Right ventricle myocardium superior (tissue), 1 donor: ENCODE results near the gene SMARCA1. TPM values are rescaled to one million over a fixed set of nuclear protein-coding genes. Genes with fewer than 3 reads are reported as not detected.

Source experiments
- ATAC-seq: fragments of 200-7000 bp; cut with Tn5 transposase; one replicate; pipeline ENCODE4 v1.9.1; 2020; ENCODE audit warnings: mild to moderate bottlenecking; ENCODE audit not compliant: poor library complexity
- DNase-seq: peaks from one replicate; pipeline ENCODE4 v3.0.0-alpha.2; 2020
- intact Hi-C: fragments of 100-400 bp; cut with DNase I; formaldehyde crosslinking; loops from one replicate; pipeline ENCODE4 v1.11.2; 2022
- total RNA-seq: library from RNA; stranded (reverse); fragmentation: NEBNext Ultra II Directional; extraction: Animal tissue kit (Norgen Biotek cat#: 25700); gene quantifications from one replicate; pipeline ENCODE4 v1.2.1, GENCODE V29; 2021
- donor health status: DM: no; HTN: yes; CAD: no; lungs with severe emphysema.

SMARCA1 gene
- total RNA-seq, 1 donor from 2014 or later, result 27.5 TPM

DNA sequence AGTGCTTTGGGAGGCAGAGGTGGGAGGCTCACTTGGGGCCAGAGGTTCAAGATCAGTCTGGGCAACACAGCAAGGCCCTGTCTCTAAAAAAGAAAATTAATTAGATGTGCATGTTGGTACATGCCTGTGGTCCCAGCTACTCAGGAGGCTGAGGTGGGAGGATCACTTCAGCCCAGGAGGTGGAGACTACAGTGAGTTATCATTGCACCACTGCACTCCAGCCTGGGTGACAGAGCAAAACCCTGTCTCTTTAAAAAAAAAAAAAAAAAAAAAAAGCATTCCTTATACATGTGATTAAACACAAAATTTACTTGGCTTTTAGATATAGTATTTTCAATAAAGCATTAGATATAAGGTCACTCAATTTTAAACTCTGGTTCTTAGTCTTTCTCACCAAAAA, 34.9 kb downstream of the SMARCA1 start:
- DNase-seq, result no peak
- intact Hi-C loops, result no loop called here
- ATAC-seq, result no peak

DNA sequence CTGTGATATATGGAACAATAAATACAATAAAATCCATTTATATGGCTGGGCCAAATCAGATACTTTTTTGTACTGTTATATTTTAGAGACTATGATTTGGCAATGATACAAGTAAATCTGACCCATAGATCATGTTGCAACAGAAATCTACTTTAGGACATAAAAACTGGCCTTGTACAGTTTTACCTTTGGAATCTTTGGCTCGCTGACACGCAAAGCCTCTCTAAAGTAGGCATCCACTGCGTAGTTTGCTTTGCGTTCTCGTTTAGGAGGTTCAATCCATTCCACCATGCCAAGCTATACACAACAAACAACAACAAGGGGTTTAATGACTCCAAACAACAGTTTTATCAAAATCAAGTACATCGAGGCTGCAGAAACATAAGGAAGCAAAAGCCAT, 42.4 kb downstream of the SMARCA1 start:
- DNase-seq (no peak), ATAC-seq (no peak)
- intact Hi-C loops, result no loop called here

DNA sequence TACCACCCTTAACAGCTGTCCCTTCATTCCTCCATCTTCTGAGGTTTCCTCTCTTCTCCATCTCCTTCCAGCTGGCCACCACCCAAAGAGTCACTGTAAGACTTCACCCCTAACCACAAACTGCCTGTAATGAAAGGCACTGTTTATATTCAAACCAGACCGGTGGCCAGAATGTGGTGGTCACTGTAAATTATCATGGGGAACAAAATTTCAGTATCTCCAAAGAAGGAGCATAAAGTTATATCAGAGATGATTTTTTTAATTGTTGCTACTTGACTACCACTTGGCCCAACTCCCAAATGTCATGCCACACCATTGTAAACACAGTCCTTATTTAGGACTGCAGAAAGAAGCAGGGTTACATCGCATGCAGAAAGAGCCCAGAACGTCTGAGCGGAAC, 44.8 kb downstream of the SMARCA1 start:
- DNase-seq (no peak), ATAC-seq (no peak)
- intact Hi-C loops, result no loop called here

DNA sequence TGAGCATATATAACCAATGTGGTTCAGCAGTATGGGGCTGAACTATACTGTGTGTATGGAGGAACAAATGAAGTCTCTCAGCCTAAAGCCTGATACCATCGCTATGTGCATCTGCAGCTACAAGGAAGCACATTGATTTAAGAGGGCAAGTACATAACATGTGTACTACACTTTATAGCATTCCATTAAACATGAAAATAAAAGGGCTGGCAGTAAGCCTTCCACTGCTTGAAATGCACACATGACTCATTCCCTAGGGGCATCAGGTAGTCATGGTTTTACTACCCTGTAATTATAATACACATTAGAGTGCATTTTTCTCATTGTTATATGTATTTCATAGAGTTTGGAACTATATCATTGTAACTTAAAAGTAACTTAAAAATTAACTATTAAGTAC, 51.2 kb downstream of the SMARCA1 start:
- intact Hi-C loops, result no loop called here
- ATAC-seq, result no peak
- no peak for DNase-seq

DNA sequence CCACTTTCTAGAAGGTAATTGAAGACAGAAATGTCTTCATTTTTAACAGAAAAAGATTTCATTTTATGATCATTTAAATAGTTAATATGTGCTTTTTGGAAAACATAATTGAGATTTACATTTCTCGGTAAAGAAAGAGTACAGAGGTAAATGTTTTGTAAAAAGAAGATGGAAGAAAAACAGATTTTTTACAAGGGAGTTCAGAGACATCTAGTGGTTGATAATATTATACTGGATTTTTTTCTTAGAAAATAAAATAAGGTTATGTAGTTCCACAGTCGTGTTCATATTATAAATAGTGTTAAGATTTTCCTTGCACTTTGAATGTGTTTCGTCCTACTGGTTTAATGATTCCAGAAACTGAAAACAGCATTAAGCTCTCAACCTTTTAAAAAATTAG, 60.6 kb downstream of the SMARCA1 start:
- intact Hi-C loops, result no loop called here
- DNase-seq (no peak), ATAC-seq (no peak)

DNA sequence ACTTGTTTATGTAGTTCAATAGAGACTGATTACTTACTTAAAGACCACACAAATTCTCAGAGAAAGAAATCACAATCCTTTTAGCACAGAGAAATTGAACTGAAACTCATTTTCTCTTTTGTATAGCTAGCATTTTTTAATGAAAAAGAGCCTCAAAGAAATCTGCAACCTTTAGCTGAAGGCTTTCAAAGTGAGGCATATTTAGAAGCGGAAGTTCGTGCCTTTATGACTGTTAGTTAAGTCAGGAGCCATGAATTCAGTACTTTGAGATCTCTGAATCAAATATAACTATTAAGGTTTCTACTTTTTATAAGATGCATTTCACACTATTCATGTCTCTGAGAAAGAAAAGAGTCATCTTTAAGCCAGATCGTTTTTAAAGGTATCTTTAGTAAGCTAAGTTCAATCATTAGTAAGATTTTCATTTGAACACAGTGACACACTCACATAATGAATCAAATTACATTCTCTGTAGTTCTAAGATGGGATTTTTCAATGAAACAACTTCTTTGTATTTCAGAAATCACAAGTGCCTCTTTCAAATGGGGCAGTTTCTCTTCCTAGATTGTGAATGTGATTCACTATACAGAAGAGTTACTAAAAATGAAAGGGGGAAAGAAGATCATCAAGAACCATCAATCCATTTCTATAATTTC, 61.4 kb downstream of the SMARCA1 start:
- DNase-seq, result no peak
- intact Hi-C loops, result no loop called here
- ATAC-seq, result no peak

DNA sequence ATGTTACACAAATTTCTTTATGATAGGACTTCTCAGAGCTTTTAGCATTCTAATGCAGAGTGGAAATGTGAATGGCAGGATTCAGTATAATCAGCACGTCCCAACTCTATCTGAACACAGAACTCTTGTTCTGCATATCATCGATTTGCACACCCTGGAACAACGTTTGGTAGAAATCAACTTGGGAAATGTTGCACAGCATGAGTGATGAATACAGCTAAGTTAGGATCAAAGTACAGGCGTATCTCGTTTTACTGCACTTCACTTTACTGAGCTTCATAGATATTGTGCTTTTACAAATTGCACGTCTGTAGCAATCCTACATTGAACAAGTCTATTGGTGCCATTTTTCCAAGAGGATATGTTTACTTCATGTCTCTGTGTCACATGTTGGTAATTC, 70.8 kb downstream of the SMARCA1 start:
- no peak for ATAC-seq
- intact Hi-C loops, result no loop called here
- DNase-seq, result no peak

DNA sequence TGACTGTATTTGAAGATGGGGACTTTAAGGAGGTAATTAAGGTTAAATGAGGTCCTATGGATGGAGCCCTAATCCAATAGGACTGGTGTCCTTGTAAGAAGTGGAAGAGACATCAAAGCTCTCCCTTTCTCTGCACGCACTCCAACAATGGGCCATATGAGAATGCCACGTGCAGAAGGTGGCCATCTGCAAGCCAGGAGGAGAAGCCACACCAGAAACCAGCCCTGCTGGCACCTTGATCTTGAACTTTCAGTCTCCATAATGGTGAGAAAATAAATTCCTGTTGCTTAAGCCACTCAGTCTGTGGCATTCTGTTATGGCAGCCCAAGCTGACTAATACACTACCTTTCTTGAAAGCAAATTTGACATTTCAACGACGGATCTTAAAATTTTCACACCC, 73.2 kb downstream of the SMARCA1 start:
- no peak for DNase-seq
- no peak for ATAC-seq
- intact Hi-C loops, result no loop called here

DNA sequence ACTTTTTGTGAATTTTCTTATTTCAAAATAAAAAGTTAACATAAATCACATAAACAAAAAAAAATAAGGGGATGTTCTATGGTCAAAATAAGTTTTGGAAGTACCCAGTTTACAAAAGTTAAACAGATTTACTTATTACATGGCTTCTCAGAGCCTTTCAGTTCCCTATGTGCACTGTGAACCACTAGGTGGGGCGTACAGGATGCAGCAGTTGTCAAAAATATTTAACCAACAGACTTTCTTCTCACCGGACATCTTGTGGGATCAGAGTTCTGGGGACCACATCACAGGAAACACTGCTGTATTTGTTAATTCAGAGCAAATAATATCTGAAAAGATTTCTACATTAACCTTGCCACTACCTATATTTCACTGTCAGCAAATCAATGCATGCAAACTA, 74.1 kb downstream of the SMARCA1 start:
- DNase-seq, result no peak
- ATAC-seq, result no peak
- intact Hi-C loops, result no loop called here

DNA sequence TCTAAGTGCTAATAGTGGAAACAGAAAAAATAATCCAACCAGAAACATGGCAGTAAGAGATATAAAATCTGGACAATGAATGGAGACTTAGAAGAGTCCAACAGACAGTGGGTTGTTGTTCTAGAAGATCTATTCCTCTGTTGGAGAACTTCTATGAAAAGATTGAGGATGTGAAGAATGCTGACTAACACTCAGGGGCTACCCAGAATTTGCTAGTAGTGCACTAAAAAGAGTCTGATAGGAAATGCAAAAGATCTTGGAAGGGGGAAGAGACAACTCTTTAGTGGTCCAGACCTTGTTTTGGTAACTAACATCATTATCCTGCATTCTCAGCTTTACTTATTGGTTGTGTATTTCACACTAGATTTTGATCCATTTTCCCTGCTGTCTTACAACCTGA, 77.9 kb downstream of the SMARCA1 start:
- intact Hi-C loops, result no loop called here
- ATAC-seq (no peak), DNase-seq (no peak)

DNA sequence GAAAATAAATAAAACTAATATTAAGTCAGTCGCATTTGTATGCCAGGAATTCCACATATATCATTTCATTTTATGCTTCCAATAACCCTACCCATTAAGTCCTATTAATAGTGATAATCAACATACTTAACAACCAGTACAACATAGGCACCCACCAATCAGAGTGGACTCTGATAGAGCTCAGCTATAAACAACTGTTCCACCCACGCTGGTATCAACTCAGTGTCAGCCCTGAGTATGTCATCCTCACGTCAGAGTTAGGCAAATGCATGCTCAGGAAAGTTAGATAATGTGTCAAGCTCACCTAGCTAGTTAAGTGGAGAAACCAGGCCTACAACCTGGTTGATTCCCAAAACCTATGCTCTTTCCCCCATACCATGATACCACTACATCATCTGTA, 89.3 kb downstream of the SMARCA1 start:
- intact Hi-C loops, result no loop called here
- DNase-seq (no peak), ATAC-seq (no peak)

DNA sequence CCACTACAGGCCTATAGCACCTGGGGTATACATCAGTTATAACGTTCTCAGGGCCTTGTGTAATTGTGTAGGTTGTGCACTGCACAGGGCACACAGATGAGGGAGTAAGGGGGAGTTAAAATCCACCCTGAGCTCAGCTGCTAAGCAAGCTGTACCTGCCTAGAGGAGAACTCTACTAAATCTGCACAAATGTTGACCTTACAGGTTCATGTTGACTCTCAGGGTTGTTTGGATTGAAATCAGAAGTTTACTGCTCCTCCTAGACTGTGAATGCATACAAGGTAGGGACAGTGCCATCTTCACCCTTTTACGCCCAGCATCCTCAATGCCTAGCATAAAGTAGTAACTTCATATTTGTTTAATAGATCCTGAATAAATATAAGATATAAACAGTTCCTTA, 89.8 kb downstream of the SMARCA1 start:
- ATAC-seq (no peak), DNase-seq (no peak)
- intact Hi-C loops, result no loop called here

DNA sequence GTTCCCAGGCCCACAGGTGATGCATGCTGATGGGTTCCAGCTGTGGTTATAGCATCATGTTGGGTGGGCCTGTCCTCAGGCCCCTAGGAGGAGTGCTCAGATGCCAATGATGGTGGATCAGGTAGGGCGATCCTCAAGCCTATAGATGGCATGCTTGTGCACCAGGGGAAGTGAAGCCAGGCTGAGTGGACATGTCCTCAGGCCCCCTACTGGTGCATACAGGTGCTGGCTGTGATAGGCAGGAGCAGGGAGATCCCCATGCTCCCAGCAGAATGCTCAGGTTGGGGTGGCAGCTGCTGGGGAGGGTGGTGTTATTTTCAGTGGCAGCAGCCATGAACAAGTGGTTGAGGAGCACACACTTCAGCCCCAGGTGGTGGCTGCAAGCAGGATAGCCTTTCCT, 96.0 kb downstream of the SMARCA1 start:
- DNase-seq, result peak; percentile 13
- intact Hi-C loops, result no loop called here
- no peak for ATAC-seq

DNA sequence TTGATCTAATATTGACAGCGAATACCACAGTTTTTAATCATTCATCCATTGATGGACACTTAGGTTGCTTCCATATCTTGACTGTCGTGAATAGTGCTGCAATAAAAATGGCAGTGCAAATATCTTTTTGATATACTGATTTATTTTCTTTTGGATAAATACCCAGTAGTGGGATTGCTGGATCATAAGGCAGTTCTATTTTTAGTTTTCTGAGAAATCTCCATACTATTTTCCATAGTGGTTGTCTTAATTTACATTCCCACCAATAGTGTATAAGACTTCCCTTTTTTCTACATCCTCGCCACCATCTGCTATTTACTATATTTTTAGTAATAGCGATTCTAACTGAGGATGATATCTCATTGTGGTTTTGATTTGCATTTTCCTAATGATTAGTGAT, 100.1 kb downstream of the SMARCA1 start:
- ATAC-seq (no peak), DNase-seq (no peak)
- intact Hi-C loops, result no loop called here

DNA sequence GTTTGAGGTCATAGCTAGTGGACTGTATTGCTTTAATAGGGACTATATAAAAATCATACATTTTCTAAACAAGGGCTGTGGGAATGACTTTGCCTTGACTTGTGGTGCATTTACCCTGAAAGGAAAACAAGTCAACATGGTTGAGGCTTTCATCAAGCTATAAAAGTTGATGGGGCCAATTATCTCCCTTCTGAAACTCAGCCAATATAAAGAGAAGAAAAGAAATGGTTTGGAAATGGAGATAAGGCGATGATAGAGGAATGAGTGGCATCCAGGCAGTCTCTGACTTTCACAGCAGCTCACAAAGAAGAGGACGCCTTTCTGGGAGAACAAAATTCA, 118.7 kb downstream of the SMARCA1 start:
- no peak for ATAC-seq
- intact Hi-C loops, result no loop called here
- DNase-seq, result no peak

DNA sequence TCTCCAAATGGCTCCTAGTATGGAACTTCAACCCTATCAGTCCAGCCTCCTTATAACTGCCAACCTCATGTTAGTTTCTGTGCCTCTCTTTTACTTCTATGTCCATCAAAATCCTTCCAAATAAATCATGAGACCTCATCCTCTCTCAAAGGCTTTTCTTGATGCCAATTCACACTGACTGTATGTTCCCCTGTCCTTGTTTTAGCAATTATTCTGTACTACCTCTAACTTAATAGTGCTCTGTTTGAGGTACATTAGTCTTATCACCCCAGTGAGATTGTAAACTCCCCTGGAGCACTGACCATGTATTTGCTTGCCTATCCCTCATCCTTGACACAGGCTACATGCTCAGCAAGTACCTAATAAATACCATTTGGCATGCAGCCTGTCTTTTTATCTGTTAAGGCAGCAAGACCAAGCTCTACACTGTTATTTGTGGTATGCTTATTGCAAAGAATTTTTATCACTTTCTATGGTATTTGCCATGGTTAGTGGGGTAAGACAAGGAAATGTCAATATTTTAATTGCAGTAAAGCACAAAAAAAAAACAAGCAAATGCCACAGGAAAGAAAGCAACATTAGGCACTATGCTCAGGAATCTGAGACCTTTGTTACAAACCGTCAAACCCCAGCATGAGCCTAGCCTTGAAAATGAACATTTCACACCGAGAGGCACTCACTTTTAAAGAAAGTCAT, 119.2 kb downstream of the SMARCA1 start:
- DNase-seq (no peak), ATAC-seq (no peak)
- intact Hi-C loops, result no loop called here

Other genes starting within 250 kb of the SMARCA1 start
- gene OCRL, start 16.8 kb upstream of the SMARCA1 start, total RNA-seq, result 9.4 TPM
- 15.4 TPM for gene APLN, start 131.5 kb upstream of the SMARCA1 start, total RNA-seq
- gene XPNPEP2, start 215.5 kb upstream of the SMARCA1 start, total RNA-seq, result 0.73 TPM